Uterus (tissue), 4 donors: ENCODE measurements around the gene ZMAT3. TPM values are rescaled to one million over a fixed set of nuclear protein-coding genes. Genes with fewer than 3 reads are reported as not detected.

Experiments
- DNase-seq, 2 donors: peaks; one replicate each; pipeline ENCODE4 v3.0.0-alpha.2; 2019 to 2020
- H3K27ac ChIP-seq, 2 donors: fragments of 200-600 bp; sonication (generic); 1 replicate in 1 of 2; 2 replicates in 1 of 2; pipeline ENCODE4 v1.5.1; 2016 to 2018
- H3K27me3 ChIP-seq, 2 donors: fragments of 200-600 bp; sonication (generic); one replicate each; pipeline ENCODE4 v1.5.1; 2018 to 2019; ENCODE audit warnings: control low read depth in 1 of 2
- H3K36me3 ChIP-seq, 2 donors: fragments of 200-600 bp; sonication (generic); one replicate each; pipeline ENCODE4 v1.5.1; 2019; ENCODE audit warnings: control low read depth in 1 of 2
- H3K4me1 ChIP-seq, 2 donors: fragments of 200-600 bp; sonication (generic); one replicate each; pipeline ENCODE4 v1.5.1; 2018 to 2019; ENCODE audit warnings: control low read depth in 1 of 2
- H3K4me3 ChIP-seq, 2 donors: fragments of 200-600 bp; sonication (generic); 1 replicate in 1 of 2; 2 replicates in 1 of 2; pipeline ENCODE4 v1.5.1; 2018 to 2019; ENCODE audit warnings: mild to moderate bottlenecking in 1 of 2
- H3K9me3 ChIP-seq, 2 donors: fragments of 200-600 bp; sonication (generic); one replicate each; pipeline ENCODE4 v1.5.1; 2019; ENCODE audit warnings: control low read depth in 1 of 2
- CTCF ChIP-seq, 4 experiments: fragments of 200-600 bp in 2 of 4; fragments of 450-650 bp in 2 of 4; sonication (generic) in 2 of 4; IDR thresholded peaks; one replicate each; pipeline ENCODE4 v1.5.1; 2016 to 2019; ENCODE audit warnings: antibody characterized with exemption in 4 of 4, mild to moderate bottlenecking in 2 of 4, moderate library complexity in 1 of 4
- POLR2A ChIP-seq, 2 donors: fragments of 450-650 bp; IDR thresholded peaks; one replicate each; pipeline ENCODE4 v1.6.1; 2016; ENCODE audit warnings: antibody characterized with exemption in 2 of 2, mild to moderate bottlenecking in 1 of 2, moderate library complexity in 1 of 2
- intact Hi-C: fragments of 100-400 bp; cut with DNase I; formaldehyde crosslinking; loops from one replicate; pipeline ENCODE4 v1.15.1; 2023; ENCODE audit warnings: low total_unique reads
- total RNA-seq, 4 donors: library from RNA; depleted of rRNA in 3 of 4; stranded (reverse); fragments of >200 nt in 3 of 4; gene quantifications; one replicate each; pipeline versions ENCODE4 v1.1.0 to v1.2.4, GENCODE V29; 2014 to 2023
- donor health status: DM: yes; HTN: yes; CAD: no.

The ZMAT3 gene
- total RNA-seq, 4 donors from 2014 or later, result 9.4 to 24.4 (median 13.9) TPM

GRCh38 chr3:179069762-179070390, 1.7 kb downstream of the ZMAT3 start:
- no peaks in the 10 kb centered on the region for H3K36me3 ChIP-seq
- intact Hi-C loops, result no loop called here
- TF ChIP-seq POLR2A (IDR thresholded peaks at IDR 0.05) (no peak), CTCF (IDR thresholded peaks at IDR 0.05) (no peak)
- peak overlapping the region in 1 of 2 donors; percentile 93 for H3K27ac ChIP-seq
- no peaks in the 10 kb centered on the region for H3K4me1 ChIP-seq
- no peaks in the 10 kb centered on the region for H3K9me3 ChIP-seq
- no peaks in the 10 kb centered on the region for H3K27me3 ChIP-seq
- no peak for DNase-seq
- H3K4me3 ChIP-seq, result no peak overlapping the region

GRCh38 chr3:179068779-179069530, 2.7 kb downstream of the ZMAT3 start:
- no peak for DNase-seq
- TF ChIP-seq CTCF (IDR thresholded peaks at IDR 0.05) (peak in 1 of 4 experiments; percentile 8), POLR2A (IDR thresholded peaks at IDR 0.05) (no peak)
- Histone ChIP-seq H3K36me3 (no peaks in the 10 kb centered on the region), H3K4me1 (no peaks in the 10 kb centered on the region), H3K4me3 (no peak overlapping the region), H3K9me3 (no peaks in the 10 kb centered on the region), H3K27me3 (no peaks in the 10 kb centered on the region), H3K27ac (peak overlapping the region in 1 of 2 donors; percentile 93)
- intact Hi-C loops, result no loop called here

GRCh38 chr3:179067839-179068238, 3.8 kb downstream of the ZMAT3 start:
- Histone ChIP-seq H3K27ac (no peak overlapping the region), H3K9me3 (no peaks in the 10 kb centered on the region), H3K4me3 (no peak overlapping the region), H3K36me3 (no peaks in the 10 kb centered on the region), H3K27me3 (no peaks in the 10 kb centered on the region), H3K4me1 (no peaks in the 10 kb centered on the region)
- no peak for DNase-seq
- intact Hi-C loops, result no loop called here
- TF ChIP-seq POLR2A (IDR thresholded peaks at IDR 0.05), result no peak
- TF ChIP-seq CTCF (IDR thresholded peaks at IDR 0.05), result no peak

GRCh38 chr3:179067291-179067690, 4.3 kb downstream of the ZMAT3 start:
- no peaks in the 10 kb centered on the region for H3K4me1 ChIP-seq

More at GRCh38 chr3:179067291-179067690, 4.3 kb downstream of the ZMAT3 start:
- H3K9me3 ChIP-seq, result no peaks in the 10 kb centered on the region
- no peaks in the 10 kb centered on the region for H3K27me3 ChIP-seq
- TF ChIP-seq POLR2A (IDR thresholded peaks at IDR 0.05) (no peak), CTCF (IDR thresholded peaks at IDR 0.05) (no peak)
- H3K27ac ChIP-seq, result no peak overlapping the region
- intact Hi-C loops, result no loop called here
- H3K4me3 ChIP-seq, result no peak overlapping the region
- no peak for DNase-seq
- no peaks in the 10 kb centered on the region for H3K36me3 ChIP-seq
